Bronchial epithelial cell (primary cell): ENCODE results near the gene LRIT3. TPM values are rescaled to one million over a fixed set of nuclear protein-coding genes. Genes with fewer than 3 reads are reported as not detected.
"Not testable (repeated sequence)": the region's sequence is repeated elsewhere in the genome, so short reads cannot be mapped to it uniquely, and the experiment has no call there.

ENCODE experiments used
- DNase-seq: peaks from one replicate; pipeline ENCODE4 v3.0.0-alpha.2; 2010; ENCODE audit warnings: low read depth
- FAIRE-seq: peaks from 2 replicates; lab custom pipeline; 2011; peaks lifted over from hg19 to GRCh38; lab: Jason Lieb, UNC
- H3K27me3 ChIP-seq: 2 replicates; pipeline ENCODE4 v1.5.1; 2011; ENCODE audit warnings: low read length; ENCODE audit not compliant: control insufficient read depth, insufficient read depth
- H3K36me3 ChIP-seq: 2 replicates; pipeline ENCODE4 v1.5.1; 2011; ENCODE audit warnings: low read length; ENCODE audit not compliant: control insufficient read depth, insufficient read depth
- H3K4me3 ChIP-seq: 2 replicates; pipeline ENCODE4 v1.5.1; 2011; ENCODE audit warnings: mild to moderate bottlenecking, low read depth, low read length, control low read depth
- CTCF ChIP-seq: IDR thresholded peaks from 2 replicates; pipeline ENCODE4 v1.5.1; 2011; ENCODE audit warnings: mild to moderate bottlenecking, moderate library complexity, low read length, control low read depth, inconsistent platforms; ENCODE audit not compliant: insufficient read depth, severe bottlenecking
- total RNA-seq: library from RNA; depleted of rRNA; stranded (reverse); fragments of >200 nt; gene quantifications from 2 replicates; pipeline ENCODE4 v1.2.1, GENCODE V29; 2014

The LRIT3 gene
- total RNA-seq, 1 donor from 2014 or later: under 0.01 TPM

- no peak for FAIRE-seq
- H3K36me3 ChIP-seq: no peaks in the 10 kb centered on the region
- no peak for TF ChIP-seq CTCF
- DNase-seq: no peak
- H3K4me3 ChIP-seq: no peak overlapping the region
- H3K27me3 ChIP-seq: no peaks in the 10 kb centered on the region
Observed at GRCh38 chr4:109833756-109834155, 14.2 kb upstream of the LRIT3 start.

GRCh38 chr4:109836985-109837384 lies 10.9 kb upstream of the LRIT3 start:
- TF ChIP-seq CTCF: no peak
- H3K4me3 ChIP-seq: no peak overlapping the region
- H3K36me3 ChIP-seq: no peaks in the 10 kb centered on the region
- DNase-seq (no peak), FAIRE-seq (no peak)
- no peaks in the 10 kb centered on the region for H3K27me3 ChIP-seq

GRCh38 chr4:109846395-109847098 lies 1.4 kb upstream of the LRIT3 start:
- no peak for FAIRE-seq
- no peak for TF ChIP-seq CTCF
- H3K27me3 ChIP-seq: no peaks in the 10 kb centered on the region

GRCh38 chr4:109848501-109848900 lies 594 bp downstream of the LRIT3 start:
- no peaks in the 10 kb centered on the region for H3K27me3 ChIP-seq
- DNase-seq (no peak), FAIRE-seq (no peak)
- TF ChIP-seq CTCF: no peak
- H3K4me3 ChIP-seq: no peak overlapping the region
- H3K36me3 ChIP-seq: no peaks in the 10 kb centered on the region

More at GRCh38 chr4:109846395-109847098, 1.4 kb upstream of the LRIT3 start:
- H3K36me3 ChIP-seq: no peaks in the 10 kb centered on the region
- H3K4me3 ChIP-seq: no peak overlapping the region
- no peak for DNase-seq

GRCh38 chr4:109850601-109851000 lies 2.7 kb downstream of the LRIT3 start:
- no peak for FAIRE-seq
- no peaks in the 10 kb centered on the region for H3K36me3 ChIP-seq

GRCh38 chr4:109859426-109860300 lies 11.8 kb downstream of the LRIT3 start:
- H3K4me3 ChIP-seq, H3K27me3 ChIP-seq, FAIRE-seq, H3K36me3 ChIP-seq: not testable (repeated sequence)
- peak; percentile 13 for DNase-seq

More at GRCh38 chr4:109850601-109851000, 2.7 kb downstream of the LRIT3 start:
- no peak for TF ChIP-seq CTCF
- Histone ChIP-seq H3K27me3 (no peaks in the 10 kb centered on the region), H3K4me3 (no peak overlapping the region)
- no peak for DNase-seq
